GM21786 (cell line): Measurements from ENCODE around the gene KRTAP8-1.

Experiments
- ATAC-seq: cut with Tn5 transposase; IDR thresholded peaks from one replicate; pipeline ENCODE4 v1.9.1; 2021; ENCODE audit not compliant: unreplicated experiment

The KRTAP8-1 gene

GRCh38 chr21:30813174-30813573 lies at the start of gene KRTAP8-1:
Gene KRTAP8-1, minus strand, starts transcription at chr21:30813274. Its CDS starts 54 bp downstream, at chr21:30813220.
- ATAC-seq, result no peak

GRCh38 chr21:30847627-30848500 lies 34.8 kb upstream of the KRTAP8-1 start:
- no peak for ATAC-seq

- no peak for ATAC-seq
These were observed 29.9 kb upstream of the KRTAP8-1 start for GRCh38 chr21:30842990-30843389.

- no peak for ATAC-seq
These were observed 26.2 kb upstream of the KRTAP8-1 start for GRCh38 chr21:30839304-30839703.

GRCh38 chr21:30838536-30838935 lies 25.5 kb upstream of the KRTAP8-1 start:
- no peak for ATAC-seq

- ATAC-seq, result no peak
These were observed 18.2 kb upstream of the KRTAP8-1 start for GRCh38 chr21:30831194-30831765.

GRCh38 chr21:30829659-30830058 lies 16.6 kb upstream of the KRTAP8-1 start, which contains the start of gene KRTAP7-1:
Gene KRTAP7-1, minus strand, starts transcription at chr21:30829759. Its CDS starts 61 bp downstream, at chr21:30829698.
- ATAC-seq, result no peak

- ATAC-seq, result no peak
These were observed 6.0 kb upstream of the KRTAP8-1 start for GRCh38 chr21:30818837-30819610.

GRCh38 chr21:30800605-30801004 lies 12.5 kb downstream of the KRTAP8-1 start:
- ATAC-seq, result no peak

GRCh38 chr21:30793581-30794314 lies 19.3 kb downstream of the KRTAP8-1 start:
- ATAC-seq, result no peak

- no peak for ATAC-seq
These were observed 33.8 kb downstream of the KRTAP8-1 start for GRCh38 chr21:30779249-30779648.

GRCh38 chr21:30769724-30770431 lies 43.2 kb downstream of the KRTAP8-1 start:
- ATAC-seq, result no peak
